Measurements from ENCODE around the gene ARHGAP27. TPM values are rescaled to one million over a fixed set of nuclear protein-coding genes. Genes with fewer than 3 reads are reported as not detected.

Gene ARHGAP27
- total RNA-seq, 1 experiment from 2014 or later: 12.9 TPM

DNA sequence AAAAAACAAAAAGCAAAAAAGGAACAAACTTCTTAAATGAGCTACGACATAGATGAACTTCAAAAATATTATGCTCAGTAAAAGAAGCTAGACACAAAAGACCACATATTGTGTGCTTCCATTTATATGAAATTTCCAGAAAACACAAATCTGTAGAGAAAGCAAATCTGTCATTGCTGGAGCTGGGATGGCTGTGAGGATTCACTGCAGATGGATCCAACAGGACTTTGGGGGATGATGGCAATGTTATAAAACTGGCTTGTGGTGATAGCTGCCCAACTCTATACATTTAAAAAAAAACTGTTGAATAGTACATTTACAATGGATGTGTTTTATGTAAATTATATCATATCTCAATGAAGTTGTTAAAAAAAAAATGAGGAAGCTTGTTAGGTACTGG lies 63.2 kb downstream of the ARHGAP27 start:
- no peak for DNase-seq (ENCODE audit: low spot score)
- Mint-ChIP-seq H3K36me3 (no peaks in the 10 kb centered on the region), H3K9me3 (no peaks in the 10 kb centered on the region), H3K27ac (no peak overlapping the region; the same call in 1 of the 2 replicates), H3K4me3 (no peak overlapping the region), H3K4me1 (peaks cover 59% of the 10 kb centered on the region), H3K27me3 (ENCODE audit: low read depth) (peaks cover 2% of the 10 kb centered on the region; the same call in 1 of the 2 replicates)
- CTCF ChIA-PET: interaction anchor here (0.6 to 3.4 kb wide), 5 partner anchors 16 to 234 kb away, joined by 3 to 12 read pairs (median 3); partner anchors contain the start of gene ACBD4
- no peak for ATAC-seq
- POLR2A ChIA-PET: no interaction called here
- TF ChIP-seq, protein P1, sequence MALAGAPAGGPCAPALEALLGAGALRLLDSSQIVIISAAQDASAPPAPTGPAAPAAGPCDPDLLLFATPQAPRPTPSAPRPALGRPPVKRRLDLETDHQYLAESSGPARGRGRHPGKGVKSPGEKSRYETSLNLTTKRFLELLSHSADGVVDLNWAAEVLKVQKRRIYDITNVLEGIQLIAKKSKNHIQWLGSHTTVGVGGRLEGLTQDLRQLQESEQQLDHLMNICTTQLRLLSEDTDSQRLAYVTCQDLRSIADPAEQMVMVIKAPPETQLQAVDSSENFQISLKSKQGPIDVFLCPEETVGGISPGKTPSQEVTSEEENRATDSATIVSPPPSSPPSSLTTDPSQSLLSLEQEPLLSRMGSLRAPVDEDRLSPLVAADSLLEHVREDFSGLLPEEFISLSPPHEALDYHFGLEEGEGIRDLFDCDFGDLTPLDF (CRISPR knock-in tag; IDR thresholded peaks at IDR 0.05): no peak
- TF ChIP-seq ZBTB21 (CRISPR knock-in tag; IDR thresholded peaks at IDR 0.05; ENCODE audit: borderline replicate concordance) (no peak), ZNF317 (CRISPR knock-in tag; IDR thresholded peaks at IDR 0.05; ENCODE audit: borderline replicate concordance, low read depth) (no peak), ZNF416 (CRISPR knock-in tag; IDR thresholded peaks at IDR 0.05) (no peak), ZNF219 (CRISPR knock-in tag; IDR thresholded peaks at IDR 0.05; ENCODE audit: borderline replicate concordance) (no peak), EMX1 (CRISPR knock-in tag; IDR thresholded peaks at IDR 0.05) (no peak), MYBL2 (CRISPR knock-in tag; IDR thresholded peaks at IDR 0.05) (no peak), SMAD4 (CRISPR knock-in tag; IDR thresholded peaks at IDR 0.05) (no peak), JAZF1 (CRISPR knock-in tag; IDR thresholded peaks at IDR 0.05) (no peak)
- TF ChIP-seq, protein P2, sequence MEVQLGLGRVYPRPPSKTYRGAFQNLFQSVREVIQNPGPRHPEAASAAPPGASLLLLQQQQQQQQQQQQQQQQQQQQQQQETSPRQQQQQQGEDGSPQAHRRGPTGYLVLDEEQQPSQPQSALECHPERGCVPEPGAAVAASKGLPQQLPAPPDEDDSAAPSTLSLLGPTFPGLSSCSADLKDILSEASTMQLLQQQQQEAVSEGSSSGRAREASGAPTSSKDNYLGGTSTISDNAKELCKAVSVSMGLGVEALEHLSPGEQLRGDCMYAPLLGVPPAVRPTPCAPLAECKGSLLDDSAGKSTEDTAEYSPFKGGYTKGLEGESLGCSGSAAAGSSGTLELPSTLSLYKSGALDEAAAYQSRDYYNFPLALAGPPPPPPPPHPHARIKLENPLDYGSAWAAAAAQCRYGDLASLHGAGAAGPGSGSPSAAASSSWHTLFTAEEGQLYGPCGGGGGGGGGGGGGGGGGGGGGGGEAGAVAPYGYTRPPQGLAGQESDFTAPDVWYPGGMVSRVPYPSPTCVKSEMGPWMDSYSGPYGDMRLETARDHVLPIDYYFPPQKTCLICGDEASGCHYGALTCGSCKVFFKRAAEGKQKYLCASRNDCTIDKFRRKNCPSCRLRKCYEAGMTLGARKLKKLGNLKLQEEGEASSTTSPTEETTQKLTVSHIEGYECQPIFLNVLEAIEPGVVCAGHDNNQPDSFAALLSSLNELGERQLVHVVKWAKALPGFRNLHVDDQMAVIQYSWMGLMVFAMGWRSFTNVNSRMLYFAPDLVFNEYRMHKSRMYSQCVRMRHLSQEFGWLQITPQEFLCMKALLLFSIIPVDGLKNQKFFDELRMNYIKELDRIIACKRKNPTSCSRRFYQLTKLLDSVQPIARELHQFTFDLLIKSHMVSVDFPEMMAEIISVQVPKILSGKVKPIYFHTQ (CRISPR knock-in tag; IDR thresholded peaks at IDR 0.05): no peak
- TF ChIP-seq, protein P3, sequence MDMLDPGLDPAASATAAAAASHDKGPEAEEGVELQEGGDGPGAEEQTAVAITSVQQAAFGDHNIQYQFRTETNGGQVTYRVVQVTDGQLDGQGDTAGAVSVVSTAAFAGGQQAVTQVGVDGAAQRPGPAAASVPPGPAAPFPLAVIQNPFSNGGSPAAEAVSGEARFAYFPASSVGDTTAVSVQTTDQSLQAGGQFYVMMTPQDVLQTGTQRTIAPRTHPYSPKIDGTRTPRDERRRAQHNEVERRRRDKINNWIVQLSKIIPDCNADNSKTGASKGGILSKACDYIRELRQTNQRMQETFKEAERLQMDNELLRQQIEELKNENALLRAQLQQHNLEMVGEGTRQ (CRISPR knock-in tag; IDR thresholded peaks at IDR 0.05): no peak

DNA sequence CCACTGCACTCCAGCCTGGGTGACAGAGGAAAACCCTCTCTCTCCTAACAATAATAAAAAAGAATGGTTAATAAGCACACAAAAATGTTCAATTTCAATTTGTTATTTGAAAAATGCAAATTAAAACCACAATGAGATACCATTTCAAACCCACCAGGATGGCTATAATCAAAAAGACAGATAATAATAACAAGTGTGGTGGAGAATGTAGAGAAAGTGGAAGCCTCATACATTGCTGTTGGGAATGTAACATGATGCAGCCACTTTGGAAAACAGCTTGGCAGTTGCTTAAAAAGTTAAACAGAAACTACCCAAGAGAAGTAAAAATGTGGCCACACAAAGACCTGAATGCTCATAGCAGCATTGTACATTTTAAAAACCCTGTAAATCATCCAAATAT lies 64.0 kb downstream of the ARHGAP27 start:
- CTCF ChIA-PET: interaction anchor here (1.2 to 3.4 kb wide), 4 partner anchors 17 to 233 kb away, joined by 3 to 12 read pairs (median 3); partner anchors contain the start of gene ACBD4
- POLR2A ChIA-PET: no interaction called here
- Mint-ChIP-seq H3K4me1 (peaks cover 59% of the 10 kb centered on the region), H3K4me3 (no peak overlapping the region), H3K27ac (no peak overlapping the region), H3K9me3 (no peaks in the 10 kb centered on the region), H3K27me3 (ENCODE audit: low read depth) (no peaks in the 10 kb centered on the region), H3K36me3 (no peaks in the 10 kb centered on the region)
- DNase-seq (ENCODE audit: low spot score) (no peak), ATAC-seq (no peak)
- TF ChIP-seq, protein P4, sequence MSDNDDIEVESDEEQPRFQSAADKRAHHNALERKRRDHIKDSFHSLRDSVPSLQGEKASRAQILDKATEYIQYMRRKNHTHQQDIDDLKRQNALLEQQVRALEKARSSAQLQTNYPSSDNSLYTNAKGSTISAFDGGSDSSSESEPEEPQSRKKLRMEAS (CRISPR knock-in tag; IDR thresholded peaks at IDR 0.05): no peak
- TF ChIP-seq, protein P5, sequence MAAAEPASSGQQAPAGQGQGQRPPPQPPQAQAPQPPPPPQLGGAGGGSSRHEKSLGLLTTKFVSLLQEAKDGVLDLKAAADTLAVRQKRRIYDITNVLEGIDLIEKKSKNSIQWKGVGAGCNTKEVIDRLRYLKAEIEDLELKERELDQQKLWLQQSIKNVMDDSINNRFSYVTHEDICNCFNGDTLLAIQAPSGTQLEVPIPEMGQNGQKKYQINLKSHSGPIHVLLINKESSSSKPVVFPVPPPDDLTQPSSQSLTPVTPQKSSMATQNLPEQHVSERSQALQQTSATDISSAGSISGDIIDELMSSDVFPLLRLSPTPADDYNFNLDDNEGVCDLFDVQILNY (CRISPR knock-in tag; IDR thresholded peaks at IDR 0.05): no peak
- TF ChIP-seq RELA (CRISPR knock-in tag; IDR thresholded peaks at IDR 0.05; ENCODE audit: borderline replicate concordance): no peak
- TF ChIP-seq, protein P6, sequence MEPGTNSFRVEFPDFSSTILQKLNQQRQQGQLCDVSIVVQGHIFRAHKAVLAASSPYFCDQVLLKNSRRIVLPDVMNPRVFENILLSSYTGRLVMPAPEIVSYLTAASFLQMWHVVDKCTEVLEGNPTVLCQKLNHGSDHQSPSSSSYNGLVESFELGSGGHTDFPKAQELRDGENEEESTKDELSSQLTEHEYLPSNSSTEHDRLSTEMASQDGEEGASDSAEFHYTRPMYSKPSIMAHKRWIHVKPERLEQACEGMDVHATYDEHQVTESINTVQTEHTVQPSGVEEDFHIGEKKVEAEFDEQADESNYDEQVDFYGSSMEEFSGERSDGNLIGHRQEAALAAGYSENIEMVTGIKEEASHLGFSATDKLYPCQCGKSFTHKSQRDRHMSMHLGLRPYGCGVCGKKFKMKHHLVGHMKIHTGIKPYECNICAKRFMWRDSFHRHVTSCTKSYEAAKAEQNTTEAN (CRISPR knock-in tag; IDR thresholded peaks at IDR 0.05): no peak
- TF ChIP-seq GRHL2 (CRISPR knock-in tag; IDR thresholded peaks at IDR 0.05; ENCODE audit: insufficient replicate concordance, severe bottlenecking): no peak
- TF ChIP-seq ZNF121 (CRISPR knock-in tag; IDR thresholded peaks at IDR 0.05): no peak
- TF ChIP-seq, protein P7, sequence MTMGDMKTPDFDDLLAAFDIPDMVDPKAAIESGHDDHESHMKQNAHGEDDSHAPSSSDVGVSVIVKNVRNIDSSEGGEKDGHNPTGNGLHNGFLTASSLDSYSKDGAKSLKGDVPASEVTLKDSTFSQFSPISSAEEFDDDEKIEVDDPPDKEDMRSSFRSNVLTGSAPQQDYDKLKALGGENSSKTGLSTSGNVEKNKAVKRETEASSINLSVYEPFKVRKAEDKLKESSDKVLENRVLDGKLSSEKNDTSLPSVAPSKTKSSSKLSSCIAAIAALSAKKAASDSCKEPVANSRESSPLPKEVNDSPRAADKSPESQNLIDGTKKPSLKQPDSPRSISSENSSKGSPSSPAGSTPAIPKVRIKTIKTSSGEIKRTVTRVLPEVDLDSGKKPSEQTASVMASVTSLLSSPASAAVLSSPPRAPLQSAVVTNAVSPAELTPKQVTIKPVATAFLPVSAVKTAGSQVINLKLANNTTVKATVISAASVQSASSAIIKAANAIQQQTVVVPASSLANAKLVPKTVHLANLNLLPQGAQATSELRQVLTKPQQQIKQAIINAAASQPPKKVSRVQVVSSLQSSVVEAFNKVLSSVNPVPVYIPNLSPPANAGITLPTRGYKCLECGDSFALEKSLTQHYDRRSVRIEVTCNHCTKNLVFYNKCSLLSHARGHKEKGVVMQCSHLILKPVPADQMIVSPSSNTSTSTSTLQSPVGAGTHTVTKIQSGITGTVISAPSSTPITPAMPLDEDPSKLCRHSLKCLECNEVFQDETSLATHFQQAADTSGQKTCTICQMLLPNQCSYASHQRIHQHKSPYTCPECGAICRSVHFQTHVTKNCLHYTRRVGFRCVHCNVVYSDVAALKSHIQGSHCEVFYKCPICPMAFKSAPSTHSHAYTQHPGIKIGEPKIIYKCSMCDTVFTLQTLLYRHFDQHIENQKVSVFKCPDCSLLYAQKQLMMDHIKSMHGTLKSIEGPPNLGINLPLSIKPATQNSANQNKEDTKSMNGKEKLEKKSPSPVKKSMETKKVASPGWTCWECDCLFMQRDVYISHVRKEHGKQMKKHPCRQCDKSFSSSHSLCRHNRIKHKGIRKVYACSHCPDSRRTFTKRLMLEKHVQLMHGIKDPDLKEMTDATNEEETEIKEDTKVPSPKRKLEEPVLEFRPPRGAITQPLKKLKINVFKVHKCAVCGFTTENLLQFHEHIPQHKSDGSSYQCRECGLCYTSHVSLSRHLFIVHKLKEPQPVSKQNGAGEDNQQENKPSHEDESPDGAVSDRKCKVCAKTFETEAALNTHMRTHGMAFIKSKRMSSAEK (CRISPR knock-in tag; IDR thresholded peaks at IDR 0.05; ENCODE audit: borderline replicate concordance): no peak
- TF ChIP-seq JUN (CRISPR knock-in tag; IDR thresholded peaks at IDR 0.05): no peak
- TF ChIP-seq ZNF232 (CRISPR knock-in tag; IDR thresholded peaks at IDR 0.05): no peak
- TF ChIP-seq, protein P8, sequence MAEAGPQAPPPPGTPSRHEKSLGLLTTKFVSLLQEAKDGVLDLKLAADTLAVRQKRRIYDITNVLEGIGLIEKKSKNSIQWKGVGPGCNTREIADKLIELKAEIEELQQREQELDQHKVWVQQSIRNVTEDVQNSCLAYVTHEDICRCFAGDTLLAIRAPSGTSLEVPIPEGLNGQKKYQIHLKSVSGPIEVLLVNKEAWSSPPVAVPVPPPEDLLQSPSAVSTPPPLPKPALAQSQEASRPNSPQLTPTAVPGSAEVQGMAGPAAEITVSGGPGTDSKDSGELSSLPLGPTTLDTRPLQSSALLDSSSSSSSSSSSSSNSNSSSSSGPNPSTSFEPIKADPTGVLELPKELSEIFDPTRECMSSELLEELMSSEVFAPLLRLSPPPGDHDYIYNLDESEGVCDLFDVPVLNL (CRISPR knock-in tag; IDR thresholded peaks at IDR 0.05; ENCODE audit: borderline replicate concordance, low read depth): no peak
- no peak for TF ChIP-seq CBFB (CRISPR knock-in tag; IDR thresholded peaks at IDR 0.05; ENCODE audit: low read depth)

All from WTC11 (cell line).